GM21576 (cell line): ENCODE results near the gene LHB.

ENCODE experiments used
- ATAC-seq: cut with Tn5 transposase; IDR thresholded peaks from one replicate; pipeline ENCODE4 v1.9.1; 2021; ENCODE audit warnings: mild to moderate bottlenecking, moderate library complexity; ENCODE audit not compliant: unreplicated experiment

LHB gene

DNA sequence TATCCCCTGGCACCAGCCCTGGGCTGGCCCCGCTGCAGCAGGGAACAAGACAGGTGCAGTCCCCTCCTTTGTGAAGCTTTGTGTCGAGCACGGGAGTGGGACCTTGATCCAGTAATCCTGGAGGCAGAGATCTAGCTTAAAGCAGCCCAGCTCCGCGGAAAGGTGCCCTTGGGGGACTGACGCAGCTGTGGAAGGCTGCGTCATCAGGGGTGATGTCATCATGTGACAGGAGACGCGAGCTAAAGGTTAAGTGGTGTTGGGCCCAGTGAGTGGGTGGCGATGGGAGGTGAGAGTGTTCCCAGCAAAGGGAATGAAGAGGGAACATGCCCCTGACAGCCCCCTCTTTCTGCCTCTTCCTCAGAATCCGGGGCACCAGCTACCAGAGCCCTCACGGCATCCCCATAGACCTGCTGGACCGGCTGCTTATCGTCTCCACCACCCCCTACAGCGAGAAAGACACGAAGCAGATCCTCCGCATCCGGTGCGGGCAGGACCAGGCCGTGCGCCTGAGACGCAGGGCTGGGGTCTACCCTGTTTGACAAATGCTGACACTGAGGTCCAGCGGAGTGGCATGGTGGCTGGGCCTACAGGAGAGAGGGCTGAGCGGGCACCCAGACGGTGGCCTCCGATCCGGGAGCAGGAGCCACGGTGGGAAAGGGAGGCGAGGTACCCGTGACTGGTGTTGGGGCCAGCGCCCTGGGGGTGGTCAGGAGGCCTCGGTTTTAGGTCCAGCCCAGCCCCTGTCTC is 2.6 kb downstream of the LHB start:
- no peak for ATAC-seq

DNA sequence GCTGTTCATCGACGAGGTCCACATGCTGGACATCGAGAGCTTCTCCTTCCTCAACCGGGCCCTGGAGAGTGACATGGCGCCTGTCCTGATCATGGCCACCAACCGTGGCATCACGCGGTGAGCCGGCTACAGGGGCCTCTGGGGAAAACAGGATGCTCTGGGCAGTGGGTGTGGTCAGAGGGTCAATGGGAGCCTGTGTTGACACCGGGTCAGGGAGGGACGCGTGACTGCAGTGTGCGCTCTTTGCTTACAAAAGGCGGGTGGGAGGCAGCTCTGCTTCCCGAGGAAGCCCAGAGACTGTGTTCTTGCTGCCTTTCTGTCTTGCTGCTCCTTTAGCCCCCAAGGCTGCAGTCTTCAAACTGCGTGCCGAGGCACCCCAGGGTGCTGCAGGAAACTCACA is 5.7 kb downstream of the LHB start:
- ATAC-seq, result no peak

GRCh38 chr19:49010453-49010852 is 6.4 kb downstream of the LHB start:
- ATAC-seq, result no peak

- ATAC-seq, result no peak
Measured at GRCh38 chr19:49009828-49010227, 7.1 kb downstream of the LHB start.

DNA sequence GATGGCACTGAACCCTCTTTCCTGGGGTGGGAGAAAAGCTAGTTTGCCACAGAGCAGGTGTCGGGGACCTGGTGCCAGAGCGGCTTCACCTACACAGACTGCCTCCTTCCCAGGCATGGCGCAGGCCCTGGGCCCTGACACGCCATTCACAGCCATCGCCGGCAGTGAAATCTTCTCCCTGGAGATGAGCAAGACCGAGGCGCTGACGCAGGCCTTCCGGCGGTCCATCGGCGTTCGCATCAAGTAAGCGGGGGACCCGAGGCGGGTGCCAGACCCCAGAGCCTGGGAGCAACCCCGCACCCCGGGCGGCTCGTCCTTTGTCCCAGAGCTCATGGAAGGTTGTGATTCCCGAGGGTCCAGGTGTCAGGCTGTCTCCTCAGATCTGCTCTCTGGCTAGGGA is 10.0 kb downstream of the LHB start:
- no peak for ATAC-seq

GRCh38 chr19:49004964-49005614 is 11.8 kb downstream of the LHB start:
- no peak for ATAC-seq

- ATAC-seq, result no peak
Measured at GRCh38 chr19:49004133-49004532, 12.8 kb downstream of the LHB start.

GRCh38 chr19:48999481-49000325 is 17.2 kb downstream of the LHB start:
- ATAC-seq, result no peak

DNA sequence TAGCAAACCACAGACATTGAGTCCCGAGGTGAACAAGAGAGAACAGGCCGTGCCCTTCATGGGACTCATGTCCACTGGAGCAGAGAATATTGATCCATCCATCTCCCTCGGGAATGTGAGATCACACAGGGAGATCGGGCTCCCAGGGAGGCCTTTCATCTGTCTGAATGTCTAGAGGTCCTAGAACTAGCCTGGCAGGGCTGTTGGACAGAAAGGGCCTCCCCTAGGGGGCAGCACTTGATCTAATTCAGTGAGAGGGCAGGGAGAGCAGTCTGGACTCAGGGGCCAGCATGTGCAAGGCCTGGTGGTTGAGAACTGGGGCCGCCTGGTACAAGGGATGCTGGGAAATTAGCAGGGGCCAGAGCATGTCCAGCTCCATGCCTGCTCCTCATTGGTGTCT is 18.9 kb downstream of the LHB start:
- no peak for ATAC-seq

DNA sequence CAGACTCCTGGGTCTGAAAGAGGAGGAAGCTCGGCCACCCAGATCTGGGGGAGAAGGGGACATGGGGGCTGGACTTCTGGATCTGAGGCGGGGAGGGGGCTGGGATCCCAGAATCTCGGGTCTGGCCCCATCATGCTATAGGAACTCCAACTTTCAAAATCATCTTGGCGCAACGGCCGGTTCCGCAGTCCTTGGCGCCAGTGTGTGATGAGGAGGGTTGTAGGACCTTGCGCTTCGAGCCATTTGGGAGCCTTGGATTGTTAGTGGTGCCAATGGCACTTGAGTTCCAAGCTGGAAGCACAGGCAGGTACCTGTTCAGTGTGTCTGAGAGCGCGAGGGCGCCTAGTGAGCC is 22.9 kb downstream of the LHB start:
- no peak for ATAC-seq

GRCh38 chr19:48993175-48994034 is 23.5 kb downstream of the LHB start, which contains the start of the genes GYS1 and RUVBL2:
Gene GYS1 (minus strand): TSS chr19:48993309. CDS start chr19:48993112, 197 bp downstream.
Gene RUVBL2 (plus strand): TSS chr19:48993887. CDS start chr19:48993912, 25 bp downstream.
- ATAC-seq, result peak; percentile 87

DNA sequence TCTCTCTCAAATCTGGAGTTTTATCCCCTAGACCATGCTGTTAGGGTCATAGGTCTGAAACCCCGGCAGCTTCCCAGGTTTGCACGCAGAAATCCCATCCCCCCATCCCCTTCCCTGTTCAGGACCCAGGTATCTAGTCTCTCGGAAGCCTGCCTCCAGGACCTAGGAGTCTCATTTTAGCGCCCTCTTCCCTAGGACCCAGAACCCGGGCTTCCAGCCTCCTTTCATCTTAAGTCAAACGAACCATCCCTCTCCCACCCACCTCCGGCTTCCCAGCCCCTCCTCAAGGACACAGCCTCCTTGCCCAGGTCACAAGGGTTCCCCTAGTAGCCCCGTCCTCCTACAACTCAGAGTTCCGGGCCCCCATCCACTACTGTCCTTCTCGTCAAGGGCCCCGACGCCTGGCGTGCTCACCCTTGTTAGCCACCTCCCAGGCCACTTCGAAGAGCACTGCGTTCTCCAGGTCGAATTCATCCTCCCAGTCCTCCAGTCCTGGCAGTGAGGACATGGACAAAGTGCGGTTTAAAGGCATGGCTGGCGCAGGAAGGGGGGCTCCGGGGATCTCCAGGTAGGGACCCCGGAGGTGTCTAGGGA is 24.2 kb downstream of the LHB start:
- peak; percentile 6 for ATAC-seq

GRCh38 chr19:48991873-48992580 is 24.9 kb downstream of the LHB start:
- ATAC-seq, result no peak

DNA sequence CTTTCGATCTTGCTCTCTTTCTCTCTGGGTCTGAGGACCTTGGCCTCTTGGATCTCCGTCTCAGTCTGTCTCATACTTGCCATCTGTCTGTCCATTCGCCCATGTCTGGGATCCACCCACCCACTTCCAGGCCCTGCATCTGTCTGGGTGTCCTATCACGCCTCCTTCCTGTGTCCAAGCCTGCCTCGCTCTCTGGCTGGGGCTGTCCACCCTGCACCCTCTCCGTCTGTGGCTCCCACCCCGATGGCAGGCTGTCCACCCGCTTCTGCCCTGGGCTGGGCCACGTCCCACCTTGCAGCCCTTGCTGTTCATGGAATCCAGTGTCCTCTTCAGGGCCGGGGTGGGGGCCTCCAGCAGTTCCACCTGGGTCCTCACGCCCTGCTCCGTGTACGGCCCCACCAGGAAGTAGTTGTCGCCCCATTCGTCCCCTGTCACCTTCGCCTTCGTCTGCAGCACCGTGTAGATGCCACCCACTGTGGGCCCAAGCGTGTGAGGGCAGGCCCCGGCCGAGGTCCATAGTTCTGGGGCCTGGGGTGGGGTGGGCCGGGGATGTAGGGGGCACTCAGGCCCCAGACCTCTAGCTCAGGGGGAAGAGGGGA is 25.8 kb downstream of the LHB start:
- ATAC-seq, result no peak

- ATAC-seq, result no peak
Measured at GRCh38 chr19:48990400-48990799, 26.5 kb downstream of the LHB start.

GRCh38 chr19:48989701-48990291 is 27.1 kb downstream of the LHB start:
- ATAC-seq, result no peak

DNA sequence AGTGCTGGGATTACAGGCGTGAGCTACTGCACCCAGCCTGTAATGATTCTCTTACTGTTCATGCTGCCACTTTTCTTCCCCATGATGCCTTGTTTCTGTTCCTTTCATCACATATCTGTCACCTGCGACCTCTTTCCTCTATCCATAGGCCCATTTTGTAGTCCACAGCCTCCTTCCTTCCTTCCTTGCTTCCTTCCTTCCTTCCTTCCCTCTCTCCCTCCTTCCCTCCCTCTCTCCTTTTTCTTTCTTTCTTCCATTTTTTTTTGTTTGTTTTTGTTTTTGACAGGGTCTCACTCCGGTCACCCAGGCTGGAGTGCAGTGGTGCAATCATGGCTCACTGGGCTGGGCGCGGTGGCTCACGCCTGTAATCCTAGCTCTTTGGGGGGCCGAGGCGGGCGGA is 28.0 kb downstream of the LHB start:
- ATAC-seq, result no peak

DNA sequence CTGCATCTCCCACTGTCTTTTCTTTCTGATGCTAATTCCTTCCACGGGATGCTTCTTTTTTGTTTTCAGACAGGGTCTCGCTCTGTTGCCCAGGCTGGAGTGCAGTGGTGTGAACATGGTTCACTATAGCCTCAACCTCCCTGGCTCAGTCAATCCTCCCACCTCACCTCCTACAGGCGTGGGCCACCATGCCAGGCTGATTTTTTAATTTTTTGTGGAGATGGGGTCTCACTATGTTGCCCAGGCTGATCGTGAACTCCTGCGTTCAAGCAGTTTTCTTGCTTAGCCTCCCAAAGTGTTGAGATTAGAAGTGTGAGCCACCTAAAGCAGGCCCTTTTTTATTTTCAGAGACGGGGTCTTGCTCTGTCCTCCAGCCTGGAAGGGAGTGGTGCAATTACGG is 28.6 kb downstream of the LHB start:
- no peak for ATAC-seq

GRCh38 chr19:48987323-48987722 is 29.6 kb downstream of the LHB start:
- ATAC-seq, result no peak
